Endothelial cell of umbilical vein (primary cell): ENCODE data around the gene SVIL. TPM values are rescaled to one million over a fixed set of nuclear protein-coding genes. Genes with fewer than 3 reads are reported as not detected.

Source experiments
- BruUV-seq: library from RNA; stranded (reverse); fragments of 400-500 nt; replicated peaks from 2 replicates; lab custom pipeline; 2021; lab: Mats Ljungman, UMichigan
- CTCF ChIA-PET: fragments of 300-600, 350-600 bp; sonication (Branson Sonifier 250); formaldehyde crosslinking; loops from one replicate; lab custom pipeline; 2021; ENCODE audit warnings: antibody characterized with exemption, inconsistent platforms; lab: Charles Lee
- POLR2A ChIA-PET: fragments of 300-600, 350-600 bp; sonication (Branson Sonifier 250); formaldehyde crosslinking; loops from one replicate; lab custom pipeline; 2021; ENCODE audit warnings: antibody characterized with exemption, inconsistent platforms; lab: Charles Lee
- DNase-seq: peaks from one replicate; pipeline ENCODE4 v3.0.0-alpha.2; 2011; ENCODE audit warnings: low read depth, low spot score
- FAIRE-seq: peaks from 2 replicates; lab custom pipeline; 2011; peaks lifted over from hg19 to GRCh38; lab: Jason Lieb, UNC
- H2AFZ ChIP-seq: 2 replicates; pipeline ENCODE4 v1.6.0; 2012; ENCODE audit warnings: low read depth, low read length, control low read depth, inconsistent platforms
- H3K27ac ChIP-seq: 2 replicates; pipeline ENCODE4 v1.5.1; 2011; ENCODE audit warnings: low read depth, mild to moderate bottlenecking, control low read depth, low read length, moderate library complexity; ENCODE audit not compliant: insufficient read depth
- H3K27me3 ChIP-seq, 2 experiments: 2 replicates each; pipeline versions ENCODE4 v1.6.0 to v1.6.1; 2011; ENCODE audit warnings: low read length in 2 of 2, mixed read lengths in 1 of 2; ENCODE audit not compliant: control insufficient read depth in 2 of 2, insufficient read depth in 2 of 2
- H3K36me3 ChIP-seq, 2 experiments: 2 replicates in 1 of 2; 3 replicates in 1 of 2; pipeline ENCODE4 v1.5.1; 2011; ENCODE audit warnings: low read length in 2 of 2, mild to moderate bottlenecking in 1 of 2, moderate library complexity in 1 of 2; ENCODE audit not compliant: control insufficient read depth in 2 of 2, insufficient read depth in 2 of 2; ENCODE audit errors: extremely low read depth in 1 of 2
- H3K4me1 ChIP-seq: 3 replicates; pipeline ENCODE4 v1.5.1; 2011; ENCODE audit warnings: mild to moderate bottlenecking, low read length; ENCODE audit not compliant: control insufficient read depth, insufficient read depth; ENCODE audit errors: extremely low read depth
- H3K4me2 ChIP-seq: 2 replicates; pipeline ENCODE4 v1.6.1; 2011; ENCODE audit warnings: low read length, control low read depth, mixed read lengths; ENCODE audit not compliant: insufficient read depth
- H3K4me3 ChIP-seq, 3 experiments: fragments of 200-600 bp in 1 of 3; sonication (generic), shearing (Covaris generic) in 1 of 3; replicated peaks in 1 of 3; 2 replicates each; pipeline ENCODE4 v1.5.1; 2011 to 2016; ENCODE audit warnings: control low read depth in 3 of 3, low read length in 3 of 3, mild to moderate bottlenecking in 2 of 3, inconsistent platforms in 1 of 3, low read depth in 1 of 3, moderate library complexity in 1 of 3; ENCODE audit not compliant: insufficient read depth in 1 of 3
- H3K79me2 ChIP-seq: 2 replicates; pipeline ENCODE4 v1.6.0; 2012; ENCODE audit warnings: low read length, inconsistent platforms; ENCODE audit not compliant: control insufficient read depth, insufficient read depth
- H3K9ac ChIP-seq: replicated peaks from 2 replicates; pipeline ENCODE3; 2011; ENCODE audit warnings: low read length, control low read depth; ENCODE audit not compliant: insufficient read depth; ENCODE audit errors: extremely low read depth
- H3K9me1 ChIP-seq: replicated peaks from 3 replicates; pipeline ENCODE4 v1.6.0; 2011; ENCODE audit warnings: mild to moderate bottlenecking, low read length; ENCODE audit not compliant: control insufficient read depth, insufficient read depth; ENCODE audit errors: extremely low read depth
- H3K9me3 ChIP-seq: replicated peaks from 2 replicates; pipeline ENCODE4 v1.5.1; 2012; ENCODE audit warnings: low read length, inconsistent platforms; ENCODE audit not compliant: control insufficient read depth, insufficient read depth
- H4K20me1 ChIP-seq: replicated peaks from 2 replicates; pipeline ENCODE3; 2011; ENCODE audit warnings: mild to moderate bottlenecking, low read length; ENCODE audit not compliant: control insufficient read depth, insufficient read depth; ENCODE audit errors: extremely low read depth
- CTCF ChIP-seq, 2 donors: IDR thresholded peaks; 1 replicate in 1 of 2; 2 replicates in 1 of 2; pipeline ENCODE4 v1.5.1; 2011; ENCODE audit warnings: low read length in 2 of 2, mild to moderate bottlenecking in 2 of 2, moderate library complexity in 2 of 2, control low read depth in 1 of 2, inconsistent platforms in 1 of 2, low read depth in 1 of 2; ENCODE audit not compliant: insufficient read depth in 1 of 2; ENCODE audit errors: extremely low read depth in 1 of 2
- EZH2 ChIP-seq: IDR thresholded peaks from 2 replicates; pipeline ENCODE4 v1.6.1; 2012; ENCODE audit warnings: borderline replicate concordance, low read depth, mild to moderate bottlenecking, moderate library complexity, low read length, inconsistent platforms; ENCODE audit not compliant: severe bottlenecking
- FOS ChIP-seq: IDR thresholded peaks from 2 replicates; pipeline ENCODE4 v1.6.1; 2011; ENCODE audit warnings: mild to moderate bottlenecking, low read length, moderate library complexity, borderline replicate concordance; ENCODE audit not compliant: insufficient read depth
- GATA2 ChIP-seq: IDR thresholded peaks from 2 replicates; pipeline ENCODE4 v1.7.0; 2011; ENCODE audit warnings: low read depth, mild to moderate bottlenecking, moderate library complexity, mixed read lengths, low read length; ENCODE audit not compliant: insufficient read length, insufficient read depth
- JUN ChIP-seq: IDR thresholded peaks from 2 replicates; pipeline ENCODE4 v1.6.1; 2011; ENCODE audit warnings: borderline replicate concordance, low read depth; ENCODE audit not compliant: insufficient read length, insufficient read depth
- MAX ChIP-seq: IDR thresholded peaks from 2 replicates; pipeline ENCODE4 v1.6.1; 2011; ENCODE audit not compliant: insufficient read depth, insufficient read length
- MYC ChIP-seq: IDR thresholded peaks from one replicate; pipeline ENCODE4 v1.6.1; 2011; ENCODE audit warnings: mild to moderate bottlenecking, low read depth, low read length
- POLR2A ChIP-seq: IDR thresholded peaks from 2 replicates; pipeline ENCODE4 v1.6.1; 2012; ENCODE audit warnings: low read depth, mild to moderate bottlenecking, control low read depth, low read length
- POLR2AphosphoS5 ChIP-seq: IDR thresholded peaks from 2 replicates; pipeline ENCODE4 v1.6.1; 2012; ENCODE audit warnings: low read depth, mild to moderate bottlenecking, control low read depth, low read length, moderate library complexity; ENCODE audit not compliant: insufficient read depth
- dilution Hi-C: fragments of 300-500 bp; cut with MboI; formaldehyde crosslinking; loops from one replicate; pipeline ENCODE4 v1.15.0; 2019; ENCODE audit warnings: low sequenced_read_pairs; ENCODE audit not compliant: extremely low pct_ligation_motif_present
- intact Hi-C: fragments of 100-400 bp; cut with micrococcal nuclease; formaldehyde crosslinking; loops from one replicate; pipeline ENCODE4 v1.10.0; 2022
- polyA plus RNA-seq, 4 experiments: library from polyadenylated mRNA; depleted of rRNA in 3 of 4; stranded (reverse) in 3 of 4; unstranded in 1 of 4; fragments of >200 nt; gene quantifications; 2 replicates each; pipeline versions ENCODE4 v1.2.1 to v1.2.3, GENCODE V29; 2011 to 2012; ENCODE audit warnings: missing spikeins in 1 of 4
- total RNA-seq: library from RNA; stranded (reverse); gene quantifications from 2 replicates; pipeline ENCODE4 v1.2.3, GENCODE V29; 2021

SVIL gene
- total and polyA plus RNA-seq, 2 donors (not counting 3 experiments of a cell fraction or from before 2014, with no cell fraction given): 22.6 to 70.7 TPM

GRCh38 chr10:29671968-29672367, 37.2 kb upstream of the SVIL start:
- Histone ChIP-seq H3K27me3 (no peaks in the 10 kb centered on the region), H4K20me1 (no peaks in the 10 kb centered on the region), H3K4me1 (peaks cover 31% of the 10 kb centered on the region), H3K36me3 (peaks cover 2% of the 10 kb centered on the region in 2 experiments), H3K27ac (no peak overlapping the region), H3K4me2 (no peak overlapping the region), H2AFZ (no peak overlapping the region), H3K9me3 (peaks cover 2% of the 10 kb centered on the region), H3K9ac (no peak overlapping the region), H3K4me3 (no peak overlapping the region), H3K9me1 (no peaks in the 10 kb centered on the region), H3K79me2 (peaks cover 2% of the 10 kb centered on the region)
- dilution Hi-C loops: no loop called here
- DNase-seq: no peak
- ChIA-PET POLR2A (no interaction called here), CTCF (no interaction called here)
- TF ChIP-seq GATA2 (no peak), MYC (no peak), JUN (no peak), POLR2AphosphoS5 (no peak), POLR2A (no peak), MAX (no peak), EZH2 (no peak), FOS (no peak), CTCF (IDR thresholded peaks at IDR 0.05; ENCODE audit: extremely low read depth in 1 of 2, insufficient read depth in 1 of 2, low read depth in 1 of 2, low read length in 2 of 2) (no peak)
- intact Hi-C loops: no loop called here
- BruUV-seq: no TSS peak
- no peak for FAIRE-seq
